T-helper 2 cell treated with Interferon-gamma antibody and Interleukin-4, amounts not matched to agents 100 ng/mL and 5 ng/mL, for 36 hours (primary cell): ENCODE results near the gene RNF146. TPM values are rescaled to one million over a fixed set of nuclear protein-coding genes. Genes with fewer than 3 reads are reported as not detected.
"Not testable (repeated sequence)": the region's sequence is repeated elsewhere in the genome, so short reads cannot be mapped to it uniquely, and the experiment has no call there.

ENCODE experiments used
- intact Hi-C: fragments of 100-400 bp; cut with micrococcal nuclease; formaldehyde crosslinking; loops from one replicate; pipeline ENCODE4 v1.15.1; 2023
- total RNA-seq: library from RNA; stranded (reverse); gene quantifications from 2 replicates; pipeline ENCODE4 v1.2.3, GENCODE V29; 2022

The RNF146 gene
- 13.8 and 16.9 TPM in 2 replicates for total RNA-seq

- intact Hi-C loops = loop anchor here (1.0 to 10.0 kb wide), 9 partner anchors 77 to 1482 kb away; partner anchors contain the start of genes CENPW, ECHDC1 and PTPRK
Observed at GRCh38 chr6:127266178-127266891, at the start of gene RNF146. RNF146 (plus strand) TSS chr6:127266864; CDS start chr6:127280339, 13,475 bp downstream.

- intact Hi-C loops = no loop called here
Observed at GRCh38 chr6:127219869-127220268, 46.8 kb upstream of the RNF146 start.

- intact Hi-C loops = no loop called here
Observed at GRCh38 chr6:127221201-127221600, 45.5 kb upstream of the RNF146 start.

GRCh38 chr6:127222418-127222817 is 44.2 kb upstream of the RNF146 start:
- intact Hi-C loops = no loop called here

- intact Hi-C loops = no loop called here
Observed at GRCh38 chr6:127225497-127225896, 41.2 kb upstream of the RNF146 start.

- intact Hi-C loops = not testable (repeated sequence)
Observed at GRCh38 chr6:127233819-127234218, 32.8 kb upstream of the RNF146 start.

- intact Hi-C loops = no loop called here
Observed at GRCh38 chr6:127243501-127243900, 23.2 kb upstream of the RNF146 start.

- intact Hi-C loops = no loop called here
Observed at GRCh38 chr6:127247114-127248096, 19.3 kb upstream of the RNF146 start.

GRCh38 chr6:127249621-127250020 is 17.0 kb upstream of the RNF146 start:
- intact Hi-C loops = no loop called here

GRCh38 chr6:127255286-127255685 is 11.4 kb upstream of the RNF146 start:
- intact Hi-C loops = no loop called here

GRCh38 chr6:127262896-127263295 is 3.8 kb upstream of the RNF146 start:
- intact Hi-C loops = loop anchor here (10.0 kb wide), 1 partner anchor 1478 kb away; no protein-coding TSS in a partner anchor

- intact Hi-C loops = loop anchor here (10.0 kb wide), 1 partner anchor 1479 kb away; no protein-coding TSS in a partner anchor
Observed at GRCh38 chr6:127263481-127263880, 3.2 kb upstream of the RNF146 start.

- intact Hi-C loops = loop anchor here (1.0 to 10.0 kb wide), 9 partner anchors 76 to 1482 kb away; partner anchors contain the start of genes CENPW, ECHDC1 and PTPRK
Observed at GRCh38 chr6:127266892-127267645, 405 bp downstream of the RNF146 start.

GRCh38 chr6:127267646-127268625 is 1.3 kb downstream of the RNF146 start:
- intact Hi-C loops = loop anchor here (1.0 to 10.0 kb wide), 6 partner anchors 22 to 1483 kb away; partner anchors contain the start of genes CENPW and PTPRK

GRCh38 chr6:127272576-127272975 is 5.9 kb downstream of the RNF146 start:
- intact Hi-C loops = no loop called here

GRCh38 chr6:127273499-127273898 is 6.8 kb downstream of the RNF146 start:
- intact Hi-C loops = no loop called here

GRCh38 chr6:127276331-127276730 is 9.7 kb downstream of the RNF146 start:
- intact Hi-C loops = no loop called here

- intact Hi-C loops = no loop called here
Observed at GRCh38 chr6:127277878-127278843, 11.5 kb downstream of the RNF146 start.

- intact Hi-C loops = no loop called here
Observed at GRCh38 chr6:127279815-127280214, 13.2 kb downstream of the RNF146 start.
